RWPE2 (cell line): Measurements from ENCODE around the gene GJE1.

Experiments
- ATAC-seq: fragments of 200-7000 bp; cut with Tn5 transposase; 3 replicates; pipeline ENCODE4 v1.9.1; 2021; ENCODE audit warnings: low read depth
- DNase-seq: peaks from one replicate; pipeline ENCODE4 v3.0.0-alpha.2; 2020; ENCODE audit warnings: low spot score
- H3K27ac ChIP-seq: fragments of 450-650 bp; 2 replicates; pipeline ENCODE4 v1.5.1; 2017; ENCODE audit warnings: mild to moderate bottlenecking; ENCODE audit not compliant: poor library complexity, severe bottlenecking
- H3K27me3 ChIP-seq: fragments of 250-450 bp; sonication (Bioruptor Pico); 2 replicates; pipeline ENCODE4 v1.5.1; 2021; ENCODE audit warnings: mild to moderate bottlenecking, moderate library complexity; ENCODE audit not compliant: insufficient read depth, poor library complexity, severe bottlenecking
- H3K36me3 ChIP-seq: fragments of 250-450 bp; sonication (Bioruptor Pico); 2 replicates; pipeline ENCODE4 v1.5.1; 2020; ENCODE audit warnings: low read depth, mild to moderate bottlenecking, moderate library complexity
- H3K4me1 ChIP-seq: fragments of 250-450 bp; sonication (Bioruptor Pico); 2 replicates; pipeline ENCODE4 v1.5.1; 2021; ENCODE audit warnings: mild to moderate bottlenecking, moderate library complexity; ENCODE audit not compliant: insufficient read depth, poor library complexity, severe bottlenecking
- H3K4me3 ChIP-seq: fragments of 250-450 bp; sonication (Bioruptor Pico); 2 replicates; pipeline ENCODE4 v1.5.1; 2021; ENCODE audit warnings: mild to moderate bottlenecking, moderate library complexity; ENCODE audit not compliant: severe bottlenecking
- H3K9me3 ChIP-seq: fragments of 250-450 bp; sonication (Bioruptor Pico); 2 replicates; pipeline ENCODE4 v1.5.1; 2021; ENCODE audit warnings: mild to moderate bottlenecking, moderate library complexity; ENCODE audit not compliant: severe bottlenecking
- CTCF ChIP-seq: fragments of 450-650 bp; IDR thresholded peaks from one replicate; pipeline ENCODE4 v1.5.1; 2017; ENCODE audit warnings: mild to moderate bottlenecking, moderate library complexity; ENCODE audit not compliant: poor library complexity, severe bottlenecking

GJE1 gene

GRCh38 chr6:142172758-142173157 is 40.0 kb downstream of the GJE1 start:
- no peaks in the 10 kb centered on the region for H3K9me3 ChIP-seq
- ATAC-seq, result no peak
- TF ChIP-seq CTCF, result no peak
- H3K4me1 ChIP-seq, result no peaks in the 10 kb centered on the region
- H3K4me3 ChIP-seq, result no peak overlapping the region
- no peak overlapping the region for H3K27ac ChIP-seq
- no peak for DNase-seq
- H3K27me3 ChIP-seq, result no peaks in the 10 kb centered on the region
- H3K36me3 ChIP-seq, result peaks cover 76% of the 10 kb centered on the region

GRCh38 chr6:142173980-142174379 is 41.3 kb downstream of the GJE1 start:
- Histone ChIP-seq H3K27ac (no peak overlapping the region), H3K4me3 (no peak overlapping the region), H3K4me1 (no peaks in the 10 kb centered on the region), H3K36me3 (peaks cover 74% of the 10 kb centered on the region), H3K27me3 (no peaks in the 10 kb centered on the region), H3K9me3 (no peaks in the 10 kb centered on the region)
- no peak for DNase-seq
- no peak for TF ChIP-seq CTCF
- ATAC-seq, result no peak

DNA sequence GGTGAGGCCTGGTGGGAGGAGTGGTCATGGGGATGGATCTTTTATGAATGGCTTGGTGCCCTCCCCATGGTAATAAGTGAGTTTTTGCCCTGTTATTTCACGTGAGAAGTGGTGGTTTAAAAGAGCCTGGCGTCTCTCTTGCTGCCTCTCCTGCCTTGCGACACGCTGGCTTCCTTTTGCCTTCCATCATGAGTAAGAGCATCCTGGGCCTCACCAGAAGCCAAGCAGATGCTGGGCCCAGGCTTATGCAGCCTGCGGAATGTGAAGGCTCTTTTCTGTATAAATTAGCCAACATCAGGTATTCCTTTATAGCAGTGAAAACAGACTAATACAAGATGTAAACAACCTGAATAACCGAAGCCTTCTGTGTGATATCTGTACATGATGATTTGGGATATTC is 42.0 kb downstream of the GJE1 start:
- ATAC-seq (no peak), DNase-seq (no peak)
- no peak overlapping the region for H3K27ac ChIP-seq
- no peak for TF ChIP-seq CTCF
- no peaks in the 10 kb centered on the region for H3K4me1 ChIP-seq
- H3K4me3 ChIP-seq, result no peak overlapping the region
- H3K9me3 ChIP-seq, result no peaks in the 10 kb centered on the region
- H3K36me3 ChIP-seq, result peaks cover 66% of the 10 kb centered on the region
- H3K27me3 ChIP-seq, result no peaks in the 10 kb centered on the region

DNA sequence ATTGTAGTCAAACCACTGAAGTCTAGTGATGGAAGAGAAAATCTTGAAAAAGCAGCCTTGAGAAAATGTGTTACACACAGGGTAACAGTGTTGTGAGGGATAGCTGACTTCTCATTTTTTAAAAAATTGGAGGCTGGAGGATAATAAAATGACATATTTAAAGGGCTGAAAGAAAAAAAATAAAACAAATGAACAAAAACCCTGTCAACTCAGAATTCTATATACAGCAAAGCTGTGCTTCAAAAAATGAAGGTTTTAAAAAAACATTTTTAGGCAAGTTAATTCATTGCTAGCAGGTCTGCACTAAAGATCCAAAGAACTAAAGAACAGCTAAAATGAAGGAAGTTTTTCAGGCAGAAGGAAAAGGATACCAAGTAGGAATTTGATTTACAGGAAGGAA is 45.4 kb downstream of the GJE1 start:
- H3K4me3 ChIP-seq, result no peak overlapping the region
- H3K9me3 ChIP-seq, result no peaks in the 10 kb centered on the region
- no peaks in the 10 kb centered on the region for H3K4me1 ChIP-seq
- no peak overlapping the region for H3K27ac ChIP-seq
- TF ChIP-seq CTCF, result no peak
- no peaks in the 10 kb centered on the region for H3K27me3 ChIP-seq
- DNase-seq (no peak), ATAC-seq (no peak)
- H3K36me3 ChIP-seq, result peaks cover 35% of the 10 kb centered on the region

GRCh38 chr6:142182004-142182403 is 49.3 kb downstream of the GJE1 start:
- no peaks in the 10 kb centered on the region for H3K9me3 ChIP-seq
- no peak overlapping the region for H3K27ac ChIP-seq
- no peak for ATAC-seq
- no peak overlapping the region for H3K4me3 ChIP-seq
- no peaks in the 10 kb centered on the region for H3K27me3 ChIP-seq
- peaks cover 2% of the 10 kb centered on the region for H3K4me1 ChIP-seq
- TF ChIP-seq CTCF, result no peak
- H3K36me3 ChIP-seq, result peaks cover 18% of the 10 kb centered on the region; the same call in 1 of the 2 replicates
- DNase-seq, result no peak
